Measurements from ENCODE around the gene KLHL22.
A peak's percentile ranks its signal among the peaks of the same experiment; 100 is the strongest.
"Not testable (repeated sequence)": the region's sequence is repeated elsewhere in the genome, so short reads cannot be mapped to it uniquely, and the experiment has no call there.

Gene KLHL22

GRCh38 chr22:20396639-20397038 lies 99.0 kb downstream of the KLHL22 start:
- no peak for DNase-seq

GRCh38 chr22:20395907-20396287 lies 99.7 kb downstream of the KLHL22 start:
- no peak for DNase-seq

GRCh38 chr22:20395181-20395906 lies 100.3 kb downstream of the KLHL22 start:
- no peak for DNase-seq

- DNase-seq: peak; percentile 85
Measured at GRCh38 chr22:20393705-20394476, 101.7 kb downstream of the KLHL22 start, which contains the start of gene ZNF74. Gene ZNF74, plus strand, starts transcription at chr22:20394151. Its CDS starts 478 bp downstream, at chr22:20394629.

- DNase-seq: no peak
Measured at GRCh38 chr22:20392983-20393704, 102.5 kb downstream of the KLHL22 start.

GRCh38 chr22:20392365-20392881 lies 103.2 kb downstream of the KLHL22 start:
- DNase-seq: not testable (repeated sequence)
